Tibial artery (tissue), 4 donors: Measurements from ENCODE around the gene KCNS1.

Experiments used
- DNase-seq, 2 donors: peaks; one replicate each; pipeline ENCODE4 v3.0.0-alpha.2; 2019
- H3K27ac ChIP-seq, 2 donors: fragments of 200-600 bp; sonication (generic) in 1 of 2; 1 replicate in 1 of 2; 2 replicates in 1 of 2; pipeline ENCODE4 v1.5.1; 2018 to 2019; ENCODE audit warnings: mild to moderate bottlenecking in 1 of 2
- H3K27me3 ChIP-seq, 2 donors: fragments of 200-600 bp; sonication (generic) in 1 of 2; one replicate each; pipeline versions ENCODE4 v1.5.1 to v1.6.0; 2016 to 2019
- H3K36me3 ChIP-seq, 3 donors: fragments of 200-600 bp; sonication (generic) in 2 of 3; one replicate each; pipeline ENCODE4 v1.5.1; 2016 to 2019; ENCODE audit warnings: mild to moderate bottlenecking in 2 of 3
- H3K4me1 ChIP-seq, 4 donors: fragments of 200-600 bp; sonication (generic) in 2 of 4; 1 replicate in 3 of 4; 2 replicates in 1 of 4; pipeline ENCODE4 v1.5.1; 2016 to 2019
- H3K4me3 ChIP-seq, 2 donors: fragments of 200-600 bp; sonication (generic) in 1 of 2; 1 replicate in 1 of 2; 2 replicates in 1 of 2; pipeline ENCODE4 v1.5.1; 2018 to 2019; ENCODE audit warnings: mild to moderate bottlenecking in 2 of 2
- H3K9me3 ChIP-seq, 3 donors: fragments of 200-600 bp; sonication (generic) in 1 of 3; one replicate each; pipeline ENCODE4 v1.5.1; 2016 to 2019
- CTCF ChIP-seq, 2 experiments: fragments of 200-600 bp in 1 of 2; fragments of 450-650 bp in 1 of 2; IDR thresholded peaks; one replicate each; pipeline ENCODE4 v1.5.1; 2017 to 2019; ENCODE audit warnings: antibody characterized with exemption in 2 of 2, mild to moderate bottlenecking in 1 of 2, moderate library complexity in 1 of 2
- intact Hi-C: fragments of 100-400 bp; cut with DNase I; formaldehyde crosslinking; loops from one replicate; pipeline ENCODE4 v1.15.0; 2023; ENCODE audit warnings: low total_unique reads

KCNS1 gene

GRCh38 chr20:45117581-45117980, 16.7 kb upstream of the KCNS1 start:
- no peak for TF ChIP-seq CTCF (IDR thresholded peaks at IDR 0.05)
- H3K27ac ChIP-seq: no peak overlapping the region
- H3K4me1 ChIP-seq: no peaks in the 10 kb centered on the region
- peaks cover 3 to 20% of the 10 kb centered on the region in 2 donors for H3K27me3 ChIP-seq
- intact Hi-C loops: no loop called here
- no peak for DNase-seq
- H3K36me3 ChIP-seq: no peaks in the 10 kb centered on the region
- H3K4me3 ChIP-seq: no peak overlapping the region
- H3K9me3 ChIP-seq: no peaks in the 10 kb centered on the region

- no peak overlapping the region for H3K27ac ChIP-seq
- DNase-seq: no peak
- H3K4me1 ChIP-seq: no peaks in the 10 kb centered on the region
- H3K4me3 ChIP-seq: no peak overlapping the region
- H3K27me3 ChIP-seq: peaks cover 3 to 34% of the 10 kb centered on the region in 2 donors
- intact Hi-C loops: no loop called here
- no peaks in the 10 kb centered on the region for H3K36me3 ChIP-seq
- no peak for TF ChIP-seq CTCF (IDR thresholded peaks at IDR 0.05)
- H3K9me3 ChIP-seq: no peaks in the 10 kb centered on the region
These were observed 14.9 kb upstream of the KCNS1 start for GRCh38 chr20:45115829-45116228.

GRCh38 chr20:45115386-45115774, 14.5 kb upstream of the KCNS1 start:
- Histone ChIP-seq H3K36me3 (no peaks in the 10 kb centered on the region), H3K27me3 (peaks cover 3 to 33% of the 10 kb centered on the region in 2 donors), H3K4me3 (no peak overlapping the region), H3K27ac (no peak overlapping the region), H3K4me1 (no peaks in the 10 kb centered on the region), H3K9me3 (no peaks in the 10 kb centered on the region)
- intact Hi-C loops: no loop called here
- DNase-seq: no peak
- no peak for TF ChIP-seq CTCF (IDR thresholded peaks at IDR 0.05)

- Histone ChIP-seq H3K27ac (no peak within 1 kb of the TSS), H3K4me3 (no peak within 1 kb of the TSS), H3K27me3 (peaks cover 3 to 36% of the 10 kb centered on the region in 2 donors), H3K36me3 (no peaks in the 10 kb centered on the region), H3K4me1 (no peaks in the 10 kb centered on the region), H3K9me3 (no peaks in the 10 kb centered on the region)
- no peak for TF ChIP-seq CTCF (IDR thresholded peaks at IDR 0.05)
- no peak for DNase-seq
- intact Hi-C loops: no loop called here
These were observed 13.8 kb upstream of the KCNS1 start, which contains the start of gene WFDC5 for GRCh38 chr20:45114465-45115385. Gene WFDC5 (minus strand): TSS chr20:45115174. CDS start chr20:45115083, 91 bp downstream.

GRCh38 chr20:45113865-45114264, 12.9 kb upstream of the KCNS1 start:
- H3K27me3 ChIP-seq: peaks cover 3 to 31% of the 10 kb centered on the region in 2 donors
- no peak overlapping the region for H3K4me3 ChIP-seq
- no peaks in the 10 kb centered on the region for H3K4me1 ChIP-seq
- no peaks in the 10 kb centered on the region for H3K9me3 ChIP-seq
- H3K27ac ChIP-seq: no peak overlapping the region
- TF ChIP-seq CTCF (IDR thresholded peaks at IDR 0.05): no peak
- DNase-seq: no peak
- intact Hi-C loops: no loop called here
- H3K36me3 ChIP-seq: no peaks in the 10 kb centered on the region
